HG03095 (cell line): ENCODE data around the gene CDH15.
"Not testable (repeated sequence)": the region's sequence is repeated elsewhere in the genome, so short reads cannot be mapped to it uniquely, and the experiment has no call there.

ENCODE experiments used
- ATAC-seq: cut with Tn5 transposase; IDR thresholded peaks from one replicate; pipeline ENCODE4 v1.9.1; 2021; ENCODE audit warnings: moderate library complexity; ENCODE audit not compliant: unreplicated experiment

Gene CDH15

DNA sequence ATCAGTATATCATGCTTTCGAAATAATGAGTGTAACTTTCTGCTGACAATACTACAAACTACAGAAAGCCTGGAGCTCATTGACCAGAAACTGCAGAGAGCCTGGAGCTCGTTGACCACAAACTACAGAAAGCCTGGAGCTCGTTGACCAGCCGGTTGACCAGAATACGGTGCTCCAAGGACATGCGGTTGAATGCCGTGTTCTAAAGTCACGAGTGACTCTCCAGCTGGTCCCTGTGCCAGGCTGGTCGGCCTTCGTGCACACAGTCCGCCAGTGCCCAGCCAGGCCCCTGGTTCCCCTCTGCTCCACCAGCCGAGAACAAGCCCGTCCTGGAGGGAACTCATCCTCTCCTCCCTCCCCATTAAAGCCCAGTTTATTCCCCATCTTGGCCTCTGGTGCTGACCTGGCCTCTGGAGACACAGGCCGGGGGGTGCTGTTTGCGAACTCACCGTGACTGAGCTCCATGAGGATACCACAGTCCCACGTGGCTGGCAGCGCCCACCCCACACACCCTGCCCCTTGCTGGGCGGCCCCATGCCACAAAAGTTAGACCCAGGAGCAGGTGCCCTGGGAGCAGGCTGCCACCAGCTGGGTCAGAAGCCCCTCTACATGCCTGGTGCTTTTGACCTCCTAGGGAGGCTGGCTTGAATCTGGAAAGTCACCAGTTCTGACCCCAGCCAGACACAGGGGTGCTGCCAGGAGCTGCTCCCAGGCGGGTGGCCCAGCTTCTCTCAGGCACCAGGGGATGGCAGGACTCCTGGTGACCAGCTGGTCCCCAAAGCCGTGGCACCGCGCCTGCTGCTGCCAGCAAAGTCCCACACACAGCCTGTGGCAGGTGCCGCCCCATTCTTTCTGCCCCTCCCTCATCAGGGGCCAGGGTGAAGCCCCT is 15.5 kb upstream of the CDH15 start:
- no peak for ATAC-seq

DNA sequence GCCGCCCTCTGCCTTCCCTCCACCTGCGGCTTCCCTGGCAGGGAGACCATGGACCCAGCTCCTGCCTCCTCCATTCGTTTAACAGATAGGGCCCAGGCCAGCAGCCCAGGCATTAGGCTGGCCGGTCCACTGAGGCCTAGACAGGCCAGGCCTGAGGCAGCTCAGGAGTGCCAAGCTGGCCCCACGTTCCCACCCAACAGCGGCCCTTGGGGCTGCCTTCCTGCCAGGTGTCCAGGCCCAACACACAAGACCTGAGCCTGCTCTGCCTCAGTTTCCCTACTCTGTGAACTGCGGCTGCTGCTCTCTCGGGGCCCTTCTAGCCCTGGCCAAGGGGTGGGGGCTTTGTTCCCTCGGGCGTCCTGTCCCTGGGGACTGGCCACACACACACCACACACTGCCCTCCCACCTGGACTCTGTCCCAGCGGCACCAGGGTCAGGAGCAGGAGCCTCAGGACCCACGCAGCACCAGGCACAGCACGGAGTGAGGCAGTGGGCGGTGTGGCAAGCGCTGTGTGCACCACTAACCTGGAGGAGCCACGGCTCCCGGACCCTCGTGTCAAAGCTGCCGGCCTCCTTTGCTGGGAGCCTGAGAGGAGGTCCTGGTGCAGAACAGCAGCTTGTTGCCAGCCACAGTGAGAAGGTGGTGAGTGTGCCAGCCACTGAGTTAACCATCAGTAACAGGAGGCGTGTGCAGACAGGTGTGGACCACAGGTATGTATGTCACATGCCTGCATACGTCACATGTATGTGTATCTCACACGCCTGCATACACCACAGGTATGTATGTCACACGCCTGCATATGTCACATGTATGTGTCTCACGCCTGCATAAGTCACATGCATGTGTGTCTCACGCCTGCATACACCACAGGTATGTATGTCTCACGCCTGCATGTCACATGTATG is 14.6 kb upstream of the CDH15 start:
- ATAC-seq: no peak

DNA sequence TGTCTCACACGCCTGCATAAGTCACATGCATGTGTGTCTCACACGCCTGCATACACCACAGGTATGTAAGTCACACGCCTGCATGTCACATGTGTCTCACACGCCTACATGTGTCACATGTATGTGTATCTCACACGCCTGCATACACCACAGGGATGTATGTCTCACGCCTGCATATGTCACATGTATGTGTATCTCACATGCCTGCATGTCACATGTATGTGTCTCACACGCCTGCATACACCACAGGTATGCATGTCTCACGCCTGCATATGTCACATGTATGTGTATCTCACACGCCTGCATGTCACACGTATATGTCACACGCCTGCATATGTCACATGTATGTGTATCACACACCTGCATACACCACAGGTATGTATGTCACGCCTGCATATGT is 13.8 kb upstream of the CDH15 start:
- ATAC-seq: no peak

DNA sequence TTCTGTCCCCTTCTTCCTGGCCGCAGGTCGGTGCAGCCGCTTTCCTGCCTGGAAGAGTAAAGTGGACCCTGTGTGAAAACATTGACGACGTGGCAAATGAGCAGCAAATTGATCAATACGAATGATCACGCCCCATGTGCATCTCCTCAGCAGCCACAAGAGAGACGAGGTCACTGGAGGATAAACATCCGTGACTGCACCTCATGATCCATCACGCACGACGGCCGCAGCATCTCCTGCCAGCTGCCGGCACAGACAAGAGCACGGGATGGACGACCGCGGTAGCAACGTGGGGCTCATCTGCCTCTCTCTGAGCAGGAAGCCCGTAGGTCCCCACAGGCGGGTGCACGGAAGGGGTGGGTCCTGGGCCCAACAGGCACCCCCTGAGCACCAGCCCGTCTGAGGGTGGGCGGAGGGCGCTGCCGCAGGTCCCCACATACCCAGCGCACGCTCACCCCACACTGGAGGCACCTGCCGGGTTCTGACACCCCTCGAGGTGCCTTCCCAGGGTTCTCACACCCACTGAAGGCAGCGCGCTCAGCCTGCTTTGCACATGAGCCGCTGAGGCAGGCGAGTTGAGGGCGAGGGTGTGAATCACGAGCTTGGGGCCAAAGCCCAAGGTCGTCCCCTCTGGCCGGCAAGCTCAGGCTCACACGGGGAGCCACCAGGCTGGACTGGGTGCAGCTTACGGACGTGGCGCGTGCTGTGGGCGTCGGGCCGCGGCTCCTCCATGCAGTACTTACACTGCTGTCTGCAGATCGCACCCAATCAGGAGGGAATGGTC is 12.3 kb upstream of the CDH15 start:
- ATAC-seq: no peak

DNA sequence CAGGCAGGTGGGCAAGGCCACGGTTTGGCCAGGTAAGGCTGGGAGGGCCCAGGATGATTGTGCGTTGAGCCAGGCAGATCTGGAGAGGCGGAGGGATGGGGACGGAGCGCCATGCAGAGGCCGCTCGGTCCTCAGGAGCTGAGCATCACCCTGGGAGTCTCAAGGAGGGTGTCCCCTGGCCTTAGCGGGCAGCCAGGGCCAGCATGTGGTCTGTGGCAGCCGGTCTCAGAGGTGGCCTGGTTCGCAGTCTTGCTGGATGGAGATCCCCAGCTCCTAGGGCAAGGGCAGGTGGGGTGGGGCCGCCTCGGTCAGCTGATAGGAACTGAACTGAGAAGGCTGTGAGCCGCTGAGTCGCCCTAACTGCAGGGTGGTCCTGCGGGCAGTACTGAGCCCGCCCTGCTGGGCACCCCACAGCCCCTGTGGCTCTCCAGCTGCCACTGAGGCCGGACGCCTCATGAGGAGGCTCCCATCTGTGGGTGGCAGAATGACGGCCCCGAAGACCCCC is 11.6 kb upstream of the CDH15 start:
- ATAC-seq: no peak

DNA sequence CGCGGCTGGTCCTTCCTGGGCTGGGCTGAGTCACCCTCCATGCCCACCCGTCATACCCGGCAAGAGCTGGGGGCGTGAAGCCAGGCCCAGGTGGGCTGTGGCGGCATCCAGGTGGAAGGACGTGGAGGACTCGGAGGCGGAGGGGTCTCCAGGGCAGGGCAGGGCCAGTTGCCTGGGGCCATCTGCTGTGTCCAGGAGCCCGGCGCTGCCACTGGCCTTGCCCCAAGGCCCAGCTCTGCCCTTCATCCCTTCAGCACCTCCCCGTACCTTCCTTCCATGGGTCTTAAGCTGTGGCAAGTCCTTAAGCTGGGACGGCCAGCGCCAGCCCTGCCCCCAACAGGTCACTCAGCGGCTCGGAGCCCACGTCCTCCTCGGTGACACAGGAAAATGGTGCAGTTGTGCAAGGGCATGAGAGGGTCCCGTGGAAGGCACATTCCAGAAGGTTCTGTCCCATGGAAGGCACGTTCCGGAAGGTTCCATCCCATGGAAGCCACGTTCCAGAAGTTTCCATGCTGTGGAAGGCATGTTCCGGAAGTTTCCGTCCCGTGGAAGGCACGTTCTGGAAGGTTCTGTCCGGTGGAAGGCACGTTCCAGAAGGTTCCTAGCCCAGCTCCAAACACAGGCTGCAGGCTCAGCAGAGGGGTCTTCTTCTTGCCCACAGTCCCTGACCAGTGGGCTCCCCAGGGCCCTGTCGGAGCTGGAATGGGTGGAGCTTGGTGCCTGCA is 10.4 kb upstream of the CDH15 start:
- ATAC-seq: no peak

DNA sequence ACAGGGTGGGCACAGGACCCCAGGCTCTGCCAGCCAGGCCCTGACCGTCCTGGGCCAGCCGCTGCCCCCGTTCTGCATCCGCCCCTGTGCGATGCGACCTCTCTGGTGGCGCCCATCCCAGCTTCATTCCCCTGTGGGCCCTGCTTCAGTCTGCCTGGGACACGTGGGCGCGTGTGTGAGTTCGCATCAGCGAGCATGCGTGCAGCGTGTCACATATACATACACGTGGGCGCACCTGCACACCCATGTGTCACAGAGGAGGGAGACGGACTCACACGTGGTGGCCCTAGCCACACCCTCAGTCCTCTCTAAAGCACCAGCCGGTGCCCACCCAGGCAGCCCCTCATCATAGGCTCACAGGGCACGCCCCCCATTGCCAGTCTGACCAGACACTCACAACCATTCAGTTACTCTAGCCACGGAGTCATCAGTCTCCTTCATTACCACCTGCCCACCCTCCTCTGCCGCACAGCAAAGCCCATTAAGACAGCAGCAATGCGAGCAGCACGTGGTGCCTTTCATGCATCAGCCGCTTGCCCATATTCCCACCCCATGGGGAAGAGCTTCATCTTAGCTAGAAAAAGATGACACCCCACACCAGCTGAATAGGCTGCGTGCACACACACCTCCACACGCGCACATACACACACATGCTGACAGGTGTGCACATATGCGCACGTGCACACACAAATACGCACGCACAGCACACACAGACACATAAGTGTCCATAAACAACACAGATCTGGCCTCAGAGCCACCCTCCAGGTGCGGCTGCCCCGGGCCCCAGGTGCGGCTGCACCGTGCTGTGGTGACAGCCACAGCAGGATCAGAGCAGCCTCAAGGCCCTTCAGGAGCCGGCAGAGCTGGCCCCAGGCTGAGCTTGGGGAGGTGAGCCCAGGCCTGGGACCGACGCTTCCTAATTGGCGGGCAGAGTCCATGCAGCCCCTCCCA is 9.5 kb upstream of the CDH15 start:
- ATAC-seq: no peak

DNA sequence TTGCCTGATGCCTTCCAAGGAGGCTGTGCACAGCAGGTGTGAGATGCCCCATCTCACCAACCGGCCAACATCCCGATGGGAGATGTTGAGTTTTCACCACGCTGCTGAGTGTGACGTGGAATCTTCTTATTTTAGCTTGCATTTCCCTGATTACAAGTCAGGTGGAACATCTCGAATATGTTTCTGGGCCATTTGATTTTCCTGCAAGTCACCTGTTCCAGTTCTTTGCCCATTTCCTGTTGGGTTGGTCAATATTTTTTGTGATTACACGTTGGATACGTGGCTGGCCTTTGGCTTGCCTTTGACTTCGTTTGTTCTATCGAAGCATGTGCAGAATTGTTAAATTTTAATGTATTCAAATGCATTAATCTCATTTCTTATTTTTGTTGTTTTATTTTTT is 8.3 kb upstream of the CDH15 start:
- ATAC-seq: no peak

DNA sequence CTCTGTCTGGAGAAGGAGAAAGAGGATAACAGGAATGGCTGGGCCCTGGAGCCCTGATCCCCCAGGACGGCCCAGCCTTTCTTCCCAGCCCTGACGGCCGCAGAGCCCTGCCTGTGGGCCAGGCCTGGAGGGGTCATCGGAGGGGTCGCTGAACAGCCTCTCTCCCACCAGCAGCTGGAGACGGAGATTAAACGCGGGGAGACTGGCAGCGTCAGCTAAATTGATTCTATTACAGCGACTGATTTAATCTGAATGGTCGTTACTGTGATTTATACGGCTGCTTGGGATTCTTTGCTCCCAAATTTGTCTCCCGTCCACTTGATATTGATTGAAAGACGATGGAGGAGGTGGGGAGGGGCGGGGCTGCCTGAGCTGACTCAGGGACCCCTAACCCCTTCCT is 7.1 kb upstream of the CDH15 start:
- ATAC-seq: no peak

DNA sequence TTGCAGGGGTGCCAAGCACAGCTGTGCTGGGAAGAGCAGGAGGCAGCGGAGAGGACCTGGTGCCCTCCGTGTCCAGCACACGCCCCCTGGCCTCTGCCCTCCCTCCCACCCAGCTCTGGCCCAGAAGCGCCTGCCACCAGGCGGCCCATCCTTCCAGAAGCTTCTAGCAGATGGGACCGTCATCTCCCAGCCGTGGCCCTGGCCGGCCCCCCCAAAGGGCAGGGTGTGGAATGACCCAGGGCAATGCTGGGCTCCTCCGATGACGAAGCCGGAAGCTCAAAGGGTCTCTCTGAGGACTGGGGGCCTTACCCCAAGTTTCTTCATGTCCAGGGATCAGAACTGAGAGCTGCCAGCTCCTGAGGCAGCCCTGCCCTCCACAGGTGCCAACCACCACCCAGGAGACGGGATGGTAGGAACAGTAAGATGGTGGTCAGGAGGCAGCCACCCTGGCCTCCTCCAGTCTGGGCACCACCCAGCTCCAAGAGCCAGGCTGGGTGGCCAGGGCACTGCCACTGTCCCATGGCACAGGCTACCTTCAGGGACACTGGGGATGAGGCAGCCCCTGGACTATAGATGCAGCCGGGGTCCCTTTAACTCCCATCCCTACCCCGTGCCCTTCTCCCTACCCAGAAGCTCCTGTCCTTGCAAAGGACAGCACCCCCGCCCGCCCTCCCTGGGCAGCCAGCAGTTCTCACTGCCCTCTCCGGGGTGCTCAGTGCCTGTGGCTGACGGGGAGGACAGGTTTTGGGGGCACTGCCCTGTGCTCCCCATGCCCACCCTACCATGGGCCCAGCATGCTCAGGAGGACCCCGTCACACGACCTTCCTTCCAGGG is 6.5 kb upstream of the CDH15 start:
- ATAC-seq: no peak

DNA sequence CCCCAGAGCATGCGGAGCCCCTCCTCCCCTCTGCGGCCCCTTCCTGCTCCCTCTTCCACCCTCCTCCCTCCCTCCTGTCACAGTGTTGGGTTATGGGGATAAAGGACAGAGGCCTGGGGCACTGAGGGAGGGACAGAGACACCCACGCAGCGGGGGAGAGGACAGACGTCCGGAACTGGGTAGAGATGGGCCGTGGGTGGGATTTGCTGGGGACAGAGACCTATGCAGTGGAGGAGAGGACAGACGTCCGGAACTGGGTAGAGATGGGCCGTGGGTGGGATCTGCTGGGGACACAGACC is 5.9 kb upstream of the CDH15 start:
- ATAC-seq: not testable (repeated sequence)

DNA sequence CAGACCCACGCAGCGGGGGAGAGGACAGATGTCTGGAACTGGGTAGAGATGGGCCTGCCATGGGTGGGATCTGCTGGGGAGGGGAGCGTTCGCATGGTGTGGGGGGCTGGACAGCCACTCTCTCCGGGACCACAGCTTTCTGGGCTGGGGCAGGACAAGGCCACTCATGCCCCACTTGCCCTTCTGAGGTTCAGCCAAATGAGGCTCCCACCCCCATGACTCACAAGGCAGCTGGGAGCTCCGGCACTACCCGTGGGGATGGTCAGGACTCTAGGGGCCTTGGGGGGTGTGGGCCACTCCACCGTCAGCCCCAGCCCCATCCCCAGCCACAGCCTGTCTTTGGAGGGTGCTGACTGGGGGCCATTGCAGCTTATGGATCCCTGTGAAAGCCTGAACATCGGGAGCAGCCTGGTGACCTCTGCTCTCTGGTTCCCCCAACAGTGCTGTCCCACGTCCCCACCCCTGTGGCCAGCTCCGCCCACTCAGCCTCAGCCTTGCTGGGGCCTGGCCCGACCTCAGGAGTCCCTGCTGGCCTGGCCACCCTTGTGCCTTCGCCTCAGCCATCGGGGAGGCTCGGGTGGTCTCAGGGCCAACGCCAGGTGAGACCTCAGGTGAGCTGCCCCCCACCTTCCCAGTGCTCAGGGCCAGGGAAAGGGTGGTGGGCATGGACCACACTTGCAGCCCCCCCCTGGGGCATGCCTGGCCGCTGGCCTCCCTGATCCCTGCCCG is 4.7 kb upstream of the CDH15 start:
- ATAC-seq: no peak

DNA sequence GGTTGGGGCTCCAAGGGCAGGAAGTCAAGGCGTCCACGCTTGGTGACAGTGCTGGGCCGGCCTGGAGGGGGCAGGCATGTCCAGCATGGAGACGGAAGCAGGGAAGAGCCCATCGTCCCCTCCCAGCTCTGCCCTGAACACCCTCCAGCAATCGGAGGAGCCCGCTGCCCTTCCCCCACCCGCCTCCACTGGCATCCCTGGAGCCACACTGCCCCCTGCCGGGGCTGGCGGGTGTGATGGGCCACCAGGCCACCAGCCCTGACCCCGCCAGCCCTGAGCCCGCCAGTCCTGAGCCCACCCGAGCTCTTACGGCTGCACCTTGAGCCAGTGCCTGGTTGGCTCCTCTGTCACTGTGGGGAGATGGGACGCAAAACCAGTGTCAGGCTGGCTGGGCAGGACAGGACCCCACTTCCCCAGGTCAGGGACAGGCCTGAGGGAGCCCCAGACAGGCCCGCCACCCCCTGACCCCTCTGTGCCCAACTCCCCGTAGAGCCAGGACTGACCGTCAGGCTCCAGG is 4.1 kb upstream of the CDH15 start:
- no peak for ATAC-seq

DNA sequence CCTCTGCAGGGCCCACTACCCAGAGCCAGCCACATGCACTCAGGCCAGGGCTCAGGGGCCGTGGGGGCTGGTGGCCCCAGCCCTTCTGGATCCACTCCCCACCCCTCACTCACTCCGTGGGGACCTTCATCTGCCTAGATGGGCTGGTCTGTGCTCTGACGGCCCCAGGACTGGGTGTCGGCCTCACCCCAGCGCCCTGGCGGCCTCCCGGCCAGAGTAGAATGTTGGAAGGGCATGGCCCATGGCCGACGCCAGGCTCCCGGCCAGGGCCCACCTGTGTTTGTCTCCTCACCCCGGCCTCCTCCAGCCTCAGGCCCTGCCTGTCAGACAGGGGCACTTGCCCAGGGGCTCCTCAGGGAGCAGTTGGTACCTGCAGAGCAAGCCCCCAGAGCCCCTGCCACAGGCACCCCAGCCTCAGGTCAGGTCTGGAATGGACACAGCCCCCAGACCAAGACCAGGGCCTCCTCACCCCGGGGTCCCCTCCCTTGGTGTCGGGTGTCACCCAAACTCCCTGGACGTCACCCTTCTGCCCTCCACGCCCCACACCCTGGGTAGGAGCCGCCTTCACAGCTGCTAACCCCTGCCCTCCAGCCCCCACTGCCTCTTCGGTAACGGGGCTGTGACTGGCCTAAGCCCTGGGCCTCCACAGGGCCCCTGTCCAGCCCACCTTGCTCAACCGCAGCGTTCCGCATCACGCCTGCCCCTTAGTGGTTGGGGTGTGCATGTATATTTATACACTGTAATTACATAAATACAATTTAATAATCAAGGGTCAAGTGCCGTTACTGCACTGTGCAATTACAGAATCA is 3.0 kb upstream of the CDH15 start:
- no peak for ATAC-seq

DNA sequence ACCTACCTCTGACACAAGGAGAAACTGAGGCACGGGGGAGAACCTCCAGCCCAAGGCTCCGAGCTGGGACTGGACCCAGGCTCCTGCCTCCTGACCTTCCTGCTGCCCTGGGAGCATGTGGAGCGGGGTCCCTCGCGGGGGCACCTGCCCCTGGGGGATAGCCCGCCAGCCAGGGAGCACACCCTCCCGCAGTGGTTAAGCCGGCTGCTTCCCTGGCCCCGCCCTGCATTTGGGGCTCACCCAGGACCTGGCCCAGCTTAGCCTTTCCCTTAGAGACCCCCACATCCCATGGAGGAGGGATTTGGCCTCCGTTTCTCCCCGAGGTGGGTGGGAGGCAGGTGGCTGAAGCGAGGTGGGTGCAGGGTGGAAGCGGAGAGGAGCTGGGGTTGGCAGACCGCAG is 1.8 kb upstream of the CDH15 start:
- no peak for ATAC-seq

DNA sequence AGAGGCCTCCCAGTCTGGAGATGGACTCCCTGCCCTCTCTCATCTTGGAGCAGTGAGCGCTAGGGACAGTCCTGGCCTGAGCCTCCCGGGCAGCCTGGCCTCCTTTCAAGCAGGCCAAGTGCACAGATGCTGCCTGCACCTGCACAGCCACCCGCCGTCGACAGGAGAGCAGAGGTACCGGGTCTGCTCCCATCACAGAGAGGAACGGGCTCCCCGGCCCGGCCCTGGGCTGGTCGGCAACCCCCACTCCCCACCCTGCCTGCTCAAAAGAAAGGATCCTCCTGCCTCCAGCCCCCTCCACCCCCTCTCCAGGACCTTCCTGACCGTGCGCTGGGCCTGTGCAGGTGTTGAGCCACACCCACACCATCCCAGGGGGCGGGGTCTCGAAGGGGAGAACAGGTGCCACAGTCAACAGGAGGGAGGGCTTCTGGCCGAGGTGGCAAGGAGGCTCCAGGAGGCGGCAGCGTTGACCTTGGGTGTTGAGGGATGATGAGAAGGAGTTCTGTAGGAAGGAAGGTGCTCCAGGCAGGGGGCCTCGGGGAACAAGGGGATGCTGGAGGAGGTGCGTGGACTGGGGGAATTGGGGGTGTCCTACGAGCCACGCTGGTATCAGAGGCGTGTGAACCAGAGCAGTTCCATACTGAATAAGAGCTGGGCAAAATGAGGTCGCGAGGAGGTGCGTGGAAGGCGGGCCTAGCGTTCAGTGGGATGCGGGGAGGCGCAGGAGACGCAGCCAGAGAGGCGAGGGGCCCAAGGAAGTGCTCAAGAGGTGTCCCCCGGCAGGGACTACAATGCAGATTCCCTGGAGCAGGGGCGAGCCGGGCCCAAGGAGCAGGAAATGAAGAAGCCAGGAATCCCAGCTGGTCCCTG is 967 bp upstream of the CDH15 start:
- no peak for ATAC-seq
